HK-2 (cell line): Measurements from ENCODE around the gene UBAC2.

Experiments
- DNase-seq: peaks from one replicate; pipeline ENCODE4 v3.0.0-alpha.2; 2018; ENCODE audit not compliant: unreplicated experiment

UBAC2 gene

GRCh38 chr13:99335603-99336002, 134.9 kb downstream of the UBAC2 start:
- DNase-seq, result no peak

GRCh38 chr13:99339230-99339721, 138.6 kb downstream of the UBAC2 start:
- DNase-seq, result no peak

- no peak for DNase-seq
These were observed 139.2 kb downstream of the UBAC2 start for GRCh38 chr13:99339736-99340397.

- DNase-seq, result no peak
These were observed 140.0 kb downstream of the UBAC2 start for GRCh38 chr13:99340638-99341037.

- DNase-seq, result no peak
These were observed 141.5 kb downstream of the UBAC2 start for GRCh38 chr13:99341969-99342722.

- no peak for DNase-seq
These were observed 142.2 kb downstream of the UBAC2 start for GRCh38 chr13:99342723-99343315.

GRCh38 chr13:99344610-99345208, 144.1 kb downstream of the UBAC2 start:
- DNase-seq, result no peak

- DNase-seq, result no peak
These were observed 144.7 kb downstream of the UBAC2 start for GRCh38 chr13:99345345-99345744.

GRCh38 chr13:99346335-99347042, 145.8 kb downstream of the UBAC2 start:
- no peak for DNase-seq

GRCh38 chr13:99347335-99347878, 146.8 kb downstream of the UBAC2 start:
- DNase-seq, result no peak

- DNase-seq, result no peak
These were observed 147.3 kb downstream of the UBAC2 start for GRCh38 chr13:99347911-99348451.

- DNase-seq, result no peak
These were observed 149.5 kb downstream of the UBAC2 start for GRCh38 chr13:99350191-99350590.

GRCh38 chr13:99351772-99352171, 151.1 kb downstream of the UBAC2 start:
- no peak for DNase-seq

GRCh38 chr13:99352351-99353245, 151.9 kb downstream of the UBAC2 start:
- DNase-seq, result no peak

- no peak for DNase-seq
These were observed 152.6 kb downstream of the UBAC2 start for GRCh38 chr13:99353246-99353600.

- no peak for DNase-seq
These were observed 153.2 kb downstream of the UBAC2 start for GRCh38 chr13:99353836-99354235.

- no peak for DNase-seq
These were observed 153.8 kb downstream of the UBAC2 start for GRCh38 chr13:99354371-99354951.

- no peak for DNase-seq
These were observed 154.8 kb downstream of the UBAC2 start for GRCh38 chr13:99355267-99356011.

GRCh38 chr13:99356012-99356261, 155.3 kb downstream of the UBAC2 start:
- no peak for DNase-seq
